Measurements from ENCODE around the gene DYSF.

DYSF gene

DNA sequence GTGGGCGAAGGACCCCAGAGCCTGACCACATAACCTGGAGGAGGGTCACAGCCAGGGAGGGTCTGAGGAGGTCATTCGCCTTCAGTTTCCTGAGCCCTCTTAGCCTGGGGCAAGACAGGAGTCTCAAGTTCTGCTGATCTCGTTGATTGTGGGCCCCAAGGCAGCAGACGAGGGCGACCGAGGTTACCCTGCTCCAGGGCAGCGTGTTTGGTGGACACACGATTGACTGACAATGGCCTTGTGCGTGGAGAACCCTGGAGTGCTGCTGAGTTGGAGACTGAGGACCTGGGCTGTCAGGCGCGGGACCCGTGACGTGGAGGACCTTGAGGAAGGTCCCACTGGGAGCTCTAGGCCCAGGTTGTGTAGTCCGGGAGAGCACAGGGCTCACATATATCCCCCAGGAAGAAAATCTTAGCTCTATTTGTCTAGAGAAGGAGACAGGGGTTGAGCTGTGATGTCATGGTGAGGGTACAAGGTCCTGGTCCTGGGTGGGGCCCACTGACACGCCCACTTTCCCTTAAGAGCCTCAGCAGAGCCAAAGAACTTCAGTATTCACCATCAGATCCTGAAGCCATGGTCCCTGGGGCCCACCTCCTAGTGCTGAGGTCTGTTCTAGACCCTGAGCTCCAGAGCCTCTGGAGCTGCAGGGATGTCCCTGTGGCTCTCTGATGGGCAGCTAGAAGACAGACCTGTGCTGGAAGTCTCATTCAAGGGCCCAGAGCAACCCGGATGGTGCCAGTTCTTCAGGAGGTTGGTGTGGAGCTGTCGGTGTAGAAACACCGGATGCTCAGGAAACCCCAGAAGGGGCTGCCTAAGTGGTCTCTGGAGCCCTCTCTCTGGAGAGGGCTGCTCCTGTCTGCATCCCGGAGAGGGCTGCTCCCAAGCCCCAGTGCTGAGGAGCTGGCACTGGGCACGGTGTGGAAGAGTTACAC is 53.1 kb downstream of the DYSF start:
- TF ChIP-seq, protein P1, sequence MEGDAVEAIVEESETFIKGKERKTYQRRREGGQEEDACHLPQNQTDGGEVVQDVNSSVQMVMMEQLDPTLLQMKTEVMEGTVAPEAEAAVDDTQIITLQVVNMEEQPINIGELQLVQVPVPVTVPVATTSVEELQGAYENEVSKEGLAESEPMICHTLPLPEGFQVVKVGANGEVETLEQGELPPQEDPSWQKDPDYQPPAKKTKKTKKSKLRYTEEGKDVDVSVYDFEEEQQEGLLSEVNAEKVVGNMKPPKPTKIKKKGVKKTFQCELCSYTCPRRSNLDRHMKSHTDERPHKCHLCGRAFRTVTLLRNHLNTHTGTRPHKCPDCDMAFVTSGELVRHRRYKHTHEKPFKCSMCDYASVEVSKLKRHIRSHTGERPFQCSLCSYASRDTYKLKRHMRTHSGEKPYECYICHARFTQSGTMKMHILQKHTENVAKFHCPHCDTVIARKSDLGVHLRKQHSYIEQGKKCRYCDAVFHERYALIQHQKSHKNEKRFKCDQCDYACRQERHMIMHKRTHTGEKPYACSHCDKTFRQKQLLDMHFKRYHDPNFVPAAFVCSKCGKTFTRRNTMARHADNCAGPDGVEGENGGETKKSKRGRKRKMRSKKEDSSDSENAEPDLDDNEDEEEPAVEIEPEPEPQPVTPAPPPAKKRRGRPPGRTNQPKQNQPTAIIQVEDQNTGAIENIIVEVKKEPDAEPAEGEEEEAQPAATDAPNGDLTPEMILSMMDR (conservative IDR thresholded peaks at IDR 0.05; ENCODE audit: low read depth, low read length) = no peak
- H3K4me3 ChIP-seq (ENCODE audit: low read length) = no peak overlapping the region
- DNase-seq (ENCODE audit: low read depth) = no peak

DNA sequence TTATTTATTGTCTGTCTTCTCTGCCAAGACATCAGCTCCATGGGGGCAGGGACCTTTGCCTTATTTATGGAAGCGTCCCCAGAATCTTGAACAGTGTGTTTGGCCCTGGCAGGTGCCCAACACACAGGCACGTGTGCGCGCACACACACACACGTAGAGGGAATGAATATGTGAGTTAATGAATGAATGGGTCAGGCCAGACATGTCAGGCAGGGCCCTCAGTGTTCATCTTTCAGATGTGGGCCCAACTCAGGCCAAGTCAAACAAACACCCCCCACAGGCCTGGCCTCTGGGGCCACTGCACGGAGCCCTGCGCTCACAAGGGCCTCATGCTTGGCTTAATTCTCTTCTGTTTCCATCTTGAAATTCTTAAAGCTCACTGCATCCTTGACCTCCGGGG is 54.1 kb downstream of the DYSF start:
- H3K4me3 ChIP-seq (ENCODE audit: low read length) = no peak overlapping the region
- DNase-seq (ENCODE audit: low read depth) = no peak
- TF ChIP-seq, protein P1 (conservative IDR thresholded peaks at IDR 0.05; ENCODE audit: low read depth, low read length) = no peak

DNA sequence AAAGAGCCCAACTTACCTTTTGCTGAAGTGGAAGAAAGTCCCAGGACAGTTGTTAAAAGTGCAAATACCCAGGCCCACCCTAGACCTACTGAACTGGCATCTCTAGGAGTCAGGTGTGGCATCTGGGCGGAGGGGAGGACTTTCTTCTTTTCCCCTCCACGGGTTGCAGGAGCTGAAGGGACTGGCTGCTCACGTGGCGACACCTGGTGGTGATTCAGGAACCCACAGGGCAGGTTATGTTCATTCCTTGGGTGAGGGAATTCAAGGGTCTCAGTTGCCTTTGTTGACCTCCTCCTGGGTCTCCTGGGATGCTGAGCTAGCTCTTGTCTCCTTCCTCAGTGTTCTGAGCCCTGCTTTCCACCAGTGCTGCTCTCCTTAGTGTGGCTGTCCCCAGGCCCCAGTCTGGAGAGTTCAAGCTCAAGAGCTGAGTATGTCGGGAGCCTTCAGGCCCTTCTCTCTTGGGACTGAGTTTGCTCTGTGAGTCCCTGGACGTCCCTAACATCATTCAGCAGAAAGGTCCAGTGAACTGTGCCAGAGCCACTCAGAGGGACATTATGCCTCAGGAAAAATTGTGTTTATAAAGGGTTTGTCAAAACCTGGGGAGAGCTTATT is 56.9 kb downstream of the DYSF start:
- TF ChIP-seq, protein P1 (conservative IDR thresholded peaks at IDR 0.05; ENCODE audit: low read depth, low read length) = peak; percentile 95
- H3K4me3 ChIP-seq (ENCODE audit: low read length) = no peak overlapping the region

DNA sequence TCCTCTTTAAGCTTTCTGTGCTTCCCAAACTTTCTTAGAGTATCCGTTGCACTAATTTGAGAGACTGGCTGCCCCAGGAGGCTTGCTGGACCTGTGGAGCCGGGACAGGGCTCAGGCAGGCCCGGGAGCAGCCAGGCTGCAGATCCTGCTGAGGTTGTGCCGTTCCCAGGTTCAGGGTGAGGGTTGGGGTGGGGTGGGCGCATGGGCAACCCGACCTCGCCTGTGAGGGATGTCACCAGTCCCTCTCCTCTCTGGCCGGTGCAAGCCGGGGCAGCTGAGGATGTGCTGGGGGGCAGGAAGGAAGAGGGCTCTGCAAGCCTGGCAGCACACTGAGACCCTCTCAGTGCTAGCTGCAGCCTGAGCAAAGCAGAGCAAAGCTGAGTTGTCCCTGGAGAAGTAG is 57.6 kb downstream of the DYSF start:
- TF ChIP-seq, protein P1 (conservative IDR thresholded peaks at IDR 0.05; ENCODE audit: low read depth, low read length) = no peak
- H3K4me3 ChIP-seq (ENCODE audit: low read length) = no peak overlapping the region
- DNase-seq (ENCODE audit: low read depth) = no peak

More for the DNA sequence above, 56.9 kb downstream of the DYSF start:
- DNase-seq (ENCODE audit: low read depth) = no peak

DNA sequence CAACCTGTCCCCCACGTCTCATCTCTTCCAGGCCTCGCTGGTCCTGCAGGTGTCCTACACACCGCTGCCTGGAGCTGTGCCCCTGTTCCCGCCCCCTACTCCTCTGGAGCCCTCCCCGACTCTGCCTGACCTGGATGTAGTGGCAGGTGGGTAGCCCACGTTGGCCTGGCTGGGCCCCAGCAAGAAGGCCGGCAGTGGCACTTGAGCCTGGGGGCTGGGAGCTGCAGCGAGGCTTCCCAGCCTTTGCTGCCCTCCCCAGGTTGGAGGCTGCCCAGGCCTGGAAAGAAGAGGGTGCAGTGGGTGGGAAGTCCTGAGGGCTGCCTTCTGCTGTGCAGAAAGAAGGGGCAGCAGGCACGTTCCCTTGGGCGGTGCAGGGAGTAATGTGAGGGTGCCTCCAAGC is 58.4 kb downstream of the DYSF start:
- H3K4me3 ChIP-seq (ENCODE audit: low read length) = no peak overlapping the region
- TF ChIP-seq, protein P1 (conservative IDR thresholded peaks at IDR 0.05; ENCODE audit: low read depth, low read length) = no peak
- DNase-seq (ENCODE audit: low read depth) = no peak

DNA sequence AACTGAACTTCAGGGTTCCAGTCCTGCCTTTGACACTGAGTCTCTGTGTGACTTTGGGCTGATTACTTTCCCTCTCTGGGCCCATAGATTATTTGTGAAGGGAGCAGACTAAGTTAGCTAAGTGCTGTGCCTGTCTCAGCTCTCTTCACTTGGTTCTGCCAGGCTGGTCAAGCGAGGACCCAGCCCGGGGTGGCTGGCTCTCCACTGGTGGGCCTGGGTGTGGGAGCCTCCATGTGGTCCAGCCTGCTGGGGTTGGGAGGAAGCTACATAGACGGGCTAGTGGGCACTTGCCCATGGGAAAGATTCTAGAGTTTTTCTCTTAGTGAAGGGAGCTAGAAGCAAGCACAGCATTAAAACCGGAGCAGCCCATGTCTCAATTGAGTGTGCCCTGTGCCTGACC is 59.0 kb downstream of the DYSF start:
- TF ChIP-seq, protein P1 (conservative IDR thresholded peaks at IDR 0.05; ENCODE audit: low read depth, low read length) = no peak

More for the DNA sequence above, 59.0 kb downstream of the DYSF start:
- H3K4me3 ChIP-seq (ENCODE audit: low read length) = no peak overlapping the region
- DNase-seq (ENCODE audit: low read depth) = no peak
